HK-2 (cell line): ENCODE measurements around the gene CELF4.

Source experiments
- DNase-seq: peaks from one replicate; pipeline ENCODE4 v3.0.0-alpha.2; 2018; ENCODE audit not compliant: unreplicated experiment

CELF4 gene

DNA sequence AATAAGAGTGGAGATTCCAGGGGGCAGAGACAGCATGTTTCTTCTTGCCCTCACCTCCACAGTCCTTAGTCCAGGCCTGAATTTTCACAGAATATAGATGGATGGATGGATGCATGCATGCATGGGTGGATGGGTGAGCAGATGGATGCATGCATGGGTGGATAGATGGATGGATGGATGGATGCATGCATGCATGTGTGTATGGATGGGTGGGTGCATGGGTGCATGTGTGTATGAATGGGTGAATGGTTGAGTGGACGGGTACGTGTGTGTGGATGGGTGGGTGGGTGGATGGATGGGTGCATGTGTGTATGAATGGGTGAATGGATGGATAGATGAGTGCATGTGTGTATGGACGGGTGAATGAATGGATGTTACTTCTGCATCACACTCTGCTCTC, 153.3 kb downstream of the CELF4 start:
- DNase-seq: no peak

DNA sequence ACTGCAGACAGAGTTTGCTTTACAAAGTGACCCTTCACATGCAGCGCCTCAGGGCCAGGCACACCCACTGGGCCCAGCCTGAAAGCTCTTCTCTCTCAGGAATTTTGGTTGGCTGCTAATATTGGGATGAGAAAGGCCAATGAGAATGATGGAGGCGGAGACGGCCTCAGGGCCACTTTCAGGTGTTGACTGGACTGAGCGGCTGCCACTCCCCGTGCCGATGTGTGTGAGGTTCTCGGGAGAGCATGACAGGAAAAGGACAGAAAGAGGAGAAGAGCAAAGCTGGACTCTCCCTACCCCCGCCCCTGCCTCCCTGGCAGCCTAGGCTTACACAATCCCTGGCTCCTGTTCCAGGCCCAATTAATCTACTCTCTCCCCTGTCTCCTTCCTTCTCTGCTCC, 155.7 kb downstream of the CELF4 start:
- no peak for DNase-seq

- no peak for DNase-seq
These were observed 156.8 kb downstream of the CELF4 start for GRCh38 chr18:37408676-37409265.

GRCh38 chr18:37407571-37407970, 158.0 kb downstream of the CELF4 start:
- no peak for DNase-seq

DNA sequence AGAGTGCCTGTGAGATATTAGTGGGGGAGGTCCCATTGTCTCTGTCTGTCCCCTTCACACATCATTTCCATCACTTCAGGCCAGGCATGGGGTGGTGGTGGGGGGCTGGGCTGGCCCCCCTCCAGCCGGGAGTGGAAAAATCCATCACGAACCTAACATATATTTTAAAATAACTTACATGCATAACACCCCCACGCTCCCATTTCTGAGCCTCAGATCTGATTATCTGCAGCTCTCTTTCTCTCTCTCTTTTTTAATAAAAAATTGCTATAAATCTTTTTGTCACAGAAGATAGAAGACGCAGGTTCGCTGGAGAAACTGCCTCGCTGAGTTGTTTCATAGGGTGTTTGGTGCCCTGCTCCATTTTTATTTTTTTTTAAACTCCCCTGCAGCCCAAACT, 159.8 kb downstream of the CELF4 start:
- DNase-seq: no peak

GRCh38 chr18:37405229-37405628, 160.4 kb downstream of the CELF4 start:
- no peak for DNase-seq

DNA sequence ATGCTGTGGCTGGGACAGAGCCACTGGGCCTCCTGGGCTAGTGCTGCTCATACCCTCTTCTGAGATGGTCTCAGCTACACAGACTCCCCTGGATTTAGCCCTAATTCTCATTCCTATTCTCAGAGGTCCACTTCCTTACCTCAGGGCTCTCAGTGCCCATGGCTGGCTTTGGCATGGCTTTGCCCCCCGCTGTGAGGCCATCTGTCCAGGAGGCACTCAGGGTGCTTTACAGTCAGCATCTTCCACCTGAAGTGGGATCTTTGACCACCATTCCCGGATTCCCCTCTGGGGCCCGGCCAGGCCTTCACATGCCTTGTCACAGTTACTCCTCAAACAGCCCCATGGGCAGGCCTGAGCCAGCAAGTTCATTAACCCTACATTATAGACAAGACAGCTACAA, 161.8 kb downstream of the CELF4 start:
- DNase-seq: no peak

- peak; percentile 72 for DNase-seq
These were observed 162.4 kb downstream of the CELF4 start for GRCh38 chr18:37403100-37403781.

- no peak for DNase-seq
These were observed 162.9 kb downstream of the CELF4 start for GRCh38 chr18:37402735-37403099.

GRCh38 chr18:37400802-37401201, 164.8 kb downstream of the CELF4 start:
- DNase-seq: no peak

DNA sequence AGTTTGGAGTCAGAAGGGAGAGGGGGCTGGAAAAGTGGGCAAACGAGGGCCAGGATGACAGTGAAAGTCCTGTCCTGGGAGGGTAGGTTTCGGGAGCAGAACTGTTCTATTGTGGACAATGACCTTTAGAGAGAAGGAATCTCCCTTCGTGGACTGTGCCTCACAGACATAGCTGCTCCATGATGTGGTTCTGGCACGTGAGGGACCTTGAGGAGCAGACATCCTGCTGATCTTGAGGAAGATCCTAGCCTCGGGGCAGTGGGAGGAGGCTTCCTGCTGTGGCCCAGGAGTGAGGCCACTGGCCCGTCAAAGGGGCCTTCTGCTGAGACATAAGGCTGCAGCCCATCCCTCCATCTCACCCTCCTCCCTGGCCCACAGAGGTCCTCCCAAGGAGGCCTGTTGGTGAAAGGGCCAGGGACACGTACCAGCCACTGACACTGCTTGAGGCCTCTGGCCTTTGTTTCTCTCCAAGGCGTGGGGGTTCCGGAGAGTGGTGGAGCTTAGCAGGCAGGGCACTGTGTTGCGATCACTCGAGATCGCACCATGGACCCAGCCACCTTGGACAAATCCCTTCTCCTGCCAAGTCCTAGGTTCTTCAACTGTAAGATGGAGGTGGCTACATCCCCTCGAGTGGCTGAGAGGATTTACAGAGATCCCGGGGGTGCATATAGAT, 167.2 kb downstream of the CELF4 start:
- DNase-seq: no peak

DNA sequence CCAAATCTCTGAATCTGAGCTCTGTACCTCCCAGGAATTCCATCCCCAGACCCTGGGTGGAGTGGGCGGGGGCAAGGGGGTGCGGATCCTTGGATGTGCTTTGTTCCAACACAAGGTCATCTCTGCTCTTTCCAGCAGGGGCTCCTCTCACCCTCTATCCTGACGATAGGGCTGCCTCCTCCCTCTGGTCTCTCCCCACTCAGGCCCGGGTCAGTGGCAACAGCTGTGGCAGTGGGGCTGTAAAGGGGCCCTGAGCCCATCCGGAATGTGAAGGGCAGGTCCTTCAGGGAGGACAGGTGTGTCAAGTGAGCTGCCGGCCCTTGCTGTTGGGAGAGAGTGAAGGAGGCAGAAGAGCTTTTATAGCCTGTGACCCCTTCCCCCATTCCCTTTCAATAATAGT, 167.8 kb downstream of the CELF4 start:
- DNase-seq: no peak

DNA sequence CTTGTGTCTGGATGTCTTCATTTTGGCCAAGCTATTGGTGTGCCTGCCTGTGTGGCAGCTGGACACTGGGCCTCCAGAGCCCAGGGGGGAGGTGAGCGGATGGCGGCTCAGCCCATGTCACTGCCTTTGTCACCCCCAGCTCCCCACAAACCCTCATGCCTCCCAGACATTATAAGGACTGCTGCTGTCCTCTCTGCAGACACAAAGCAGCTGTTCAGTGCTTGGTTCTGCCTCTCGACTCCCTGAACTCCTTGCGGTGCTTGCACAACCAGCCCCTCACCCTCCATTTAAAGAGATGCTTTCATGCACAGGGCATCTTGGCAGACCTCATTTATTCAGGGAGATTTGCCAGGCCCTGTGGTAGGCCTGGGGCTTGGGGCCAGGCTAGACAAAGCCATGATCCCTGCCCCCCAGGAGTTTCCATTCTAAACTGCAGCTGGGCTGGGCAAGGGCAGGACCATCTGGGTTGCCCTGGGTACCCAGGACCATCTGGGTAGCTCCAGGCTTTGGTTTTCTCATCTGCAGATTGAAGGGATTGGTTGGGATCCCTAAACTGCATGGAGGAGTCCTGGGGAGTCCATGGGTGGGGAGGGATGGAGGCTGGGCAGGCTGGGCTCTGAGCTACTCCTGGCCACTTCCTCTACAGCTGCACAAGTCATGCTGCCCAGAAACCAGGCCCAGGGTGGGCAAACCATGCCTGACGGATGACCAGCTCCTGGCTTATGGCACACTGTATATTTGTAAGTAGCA, 168.5 kb downstream of the CELF4 start:
- no peak for DNase-seq

DNA sequence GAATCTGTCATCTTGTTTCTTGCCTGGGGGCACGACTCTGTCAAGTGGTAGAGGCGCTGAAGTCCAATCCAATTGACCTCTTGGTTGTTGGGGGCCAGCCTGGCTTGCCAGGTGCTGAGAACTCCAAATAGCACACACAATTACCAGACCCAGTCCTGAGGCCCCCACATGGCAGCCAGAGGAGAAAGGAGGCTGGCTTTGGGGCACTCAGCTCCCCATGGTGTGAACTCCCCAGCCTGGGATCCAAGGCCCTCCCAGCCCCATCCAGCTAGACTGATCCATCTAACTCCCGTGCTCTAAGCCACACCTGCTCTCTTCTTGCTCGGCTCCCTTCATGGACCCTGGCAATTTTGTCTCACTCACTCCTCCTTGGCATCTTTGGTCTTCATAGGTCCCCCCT, 170.0 kb downstream of the CELF4 start:
- DNase-seq: no peak

DNA sequence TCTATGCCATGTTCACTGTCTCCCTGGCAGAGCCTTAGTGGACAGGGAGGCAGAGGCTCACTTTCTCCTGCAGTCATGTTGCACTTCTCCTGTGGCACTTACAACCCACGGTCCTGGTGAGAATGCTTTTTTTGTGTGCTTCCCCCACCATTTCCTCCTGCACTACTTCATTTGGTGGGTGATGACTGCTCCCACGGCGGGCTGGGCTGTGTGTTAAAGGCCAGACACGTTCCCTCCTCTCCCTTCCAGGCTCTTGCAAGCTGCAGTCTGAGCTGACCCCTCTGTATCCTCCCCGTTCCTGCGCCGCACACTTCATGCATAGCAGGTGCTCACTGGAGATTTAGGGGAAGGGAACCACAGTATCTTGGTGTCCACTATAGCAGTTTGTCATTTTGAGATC, 170.5 kb downstream of the CELF4 start:
- no peak for DNase-seq

GRCh38 chr18:37394610-37394965, 171.0 kb downstream of the CELF4 start:
- DNase-seq: no peak

DNA sequence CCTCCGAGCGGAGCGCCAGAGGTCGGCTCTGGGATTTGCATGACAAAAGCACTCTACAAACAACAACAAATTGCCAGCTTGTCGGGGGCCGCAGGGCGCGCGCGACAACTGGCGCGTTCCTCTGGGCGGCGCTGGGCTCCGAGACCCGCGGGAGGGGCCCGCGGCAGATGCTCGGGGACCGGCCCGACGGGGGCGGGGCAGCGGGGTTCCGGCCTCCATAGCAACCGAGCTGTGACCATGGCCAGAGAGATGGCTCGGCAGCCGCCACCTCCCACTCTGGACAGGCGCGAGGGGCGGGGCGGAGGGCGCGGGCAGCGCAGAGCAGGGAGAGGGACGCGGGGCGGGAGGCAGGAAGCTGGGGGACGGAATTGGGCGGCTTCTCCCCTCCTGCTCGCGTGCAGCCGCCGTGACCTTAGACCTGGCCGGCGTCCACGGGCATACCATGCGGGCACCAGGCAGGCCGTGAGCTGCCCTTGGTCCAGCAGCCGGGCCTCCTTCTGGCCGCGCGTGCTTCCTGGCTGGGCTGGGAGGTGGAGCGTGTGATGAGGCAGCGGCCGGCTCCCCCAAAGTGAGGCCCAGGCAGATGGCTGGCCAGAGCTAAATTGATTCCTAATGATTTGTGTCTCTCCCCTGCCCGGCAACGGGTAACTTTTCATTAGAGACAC, 171.5 kb downstream of the CELF4 start:
- DNase-seq: peak; percentile 82

- DNase-seq: no peak
These were observed 172.3 kb downstream of the CELF4 start for GRCh38 chr18:37393221-37393827.

DNA sequence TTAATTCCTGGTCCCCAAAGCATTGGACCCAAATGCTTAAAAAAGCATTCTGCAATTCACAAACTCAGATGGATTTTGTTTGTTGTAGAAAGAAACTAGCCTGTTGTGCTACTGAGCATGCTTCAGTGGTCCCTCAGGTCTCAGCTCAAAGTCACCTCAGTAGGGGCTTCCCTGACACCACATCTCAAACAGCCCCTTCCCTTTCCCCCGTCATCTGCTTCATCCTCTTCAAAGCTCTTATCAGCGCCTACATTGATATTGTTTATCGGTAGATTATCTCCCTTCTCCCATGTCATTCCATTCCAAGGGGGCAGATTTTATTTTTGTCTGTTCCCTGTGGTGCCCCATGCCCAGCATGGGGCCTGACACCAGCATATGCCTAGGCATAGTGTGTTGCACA, 172.9 kb downstream of the CELF4 start:
- no peak for DNase-seq

DNA sequence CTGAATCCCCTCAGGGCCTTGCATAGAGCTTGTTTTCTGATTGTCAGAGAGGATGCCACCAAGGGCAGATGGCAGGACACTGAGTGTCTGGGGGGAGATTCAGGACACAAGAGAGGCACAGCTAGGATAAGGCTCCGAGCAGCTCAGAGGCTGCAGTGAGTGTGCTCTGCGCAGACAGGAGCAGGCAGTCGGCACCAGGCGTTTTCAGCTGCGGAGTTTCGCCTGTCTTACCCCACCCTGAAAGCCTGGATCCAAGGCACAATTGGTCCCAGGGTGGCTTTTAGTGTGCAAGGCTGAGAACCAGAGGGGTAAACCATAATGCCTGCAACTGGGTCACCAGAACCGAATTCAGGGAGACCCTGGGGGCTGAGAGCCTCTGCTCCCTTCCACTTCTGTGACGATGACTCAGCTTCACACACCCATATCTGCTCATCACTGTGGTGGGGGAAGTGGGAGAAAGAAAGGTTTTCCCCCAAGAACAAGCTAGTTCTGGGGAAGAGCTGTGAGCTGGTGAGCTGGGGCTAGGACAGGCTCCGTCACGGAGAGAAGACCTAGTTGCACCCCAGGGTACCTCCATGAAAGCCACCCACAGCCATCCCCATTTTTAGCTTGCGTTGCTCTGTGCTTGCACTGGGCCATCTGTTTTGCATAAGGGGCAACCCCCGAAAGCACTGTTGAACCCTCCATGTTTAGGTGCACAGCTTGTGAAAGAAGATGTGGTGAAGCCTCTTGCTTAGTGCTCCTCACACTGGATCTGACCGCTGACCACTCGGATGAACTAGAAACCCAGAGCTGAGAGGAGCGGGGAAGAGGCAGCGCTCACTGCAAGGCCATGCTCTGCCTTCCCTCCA, 173.7 kb downstream of the CELF4 start:
- DNase-seq: no peak

- no peak for DNase-seq
These were observed 174.4 kb downstream of the CELF4 start for GRCh38 chr18:37391156-37391555.
